ENCODE data around the gene NUAK2. TPM values are rescaled to one million over a fixed set of nuclear protein-coding genes. Genes with fewer than 3 reads are reported as not detected.

Gene NUAK2
- total RNA-seq, 2 experiments from 2014 or later: 5.3 to 9.1 TPM

DNA sequence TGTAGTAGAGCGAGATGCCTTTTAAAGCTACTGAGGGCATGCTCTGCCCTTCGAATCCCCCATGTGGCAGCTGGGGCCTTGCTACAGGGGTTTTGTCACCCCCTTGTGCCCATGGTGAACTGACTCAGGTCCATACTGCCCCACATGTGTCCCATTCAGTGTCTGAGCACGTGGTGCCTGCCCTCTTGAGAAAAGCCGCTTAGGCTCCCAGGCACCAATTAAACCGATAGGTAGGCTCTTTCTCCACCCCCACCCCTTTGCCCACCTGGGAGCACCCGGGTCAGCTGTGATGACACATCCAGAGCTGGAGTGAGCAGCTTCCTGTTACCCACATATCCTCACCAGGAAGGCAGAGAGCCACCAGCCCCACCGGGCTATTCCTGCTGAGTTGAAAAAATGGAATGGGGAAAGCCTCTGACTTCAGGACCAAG is 63.3 kb downstream of the NUAK2 start:
- Histone ChIP-seq H3K4me3 (ENCODE audit: low read depth, low read length, poor library complexity, severe bottlenecking) (no peak overlapping the region), H4K20me1 (ENCODE audit: insufficient read depth, low read length) (no peaks in the 10 kb centered on the region), H3K9me2 (ENCODE audit: insufficient read depth, low read length) (no peaks in the 10 kb centered on the region), H3K27ac (ENCODE audit: low read depth, low read length, poor library complexity, severe bottlenecking) (no peak overlapping the region), H3K79me2 (ENCODE audit: insufficient read depth, low read depth, low read length) (no peaks in the 10 kb centered on the region), H3K4me1 (ENCODE audit: insufficient read depth, low read length, poor library complexity, severe bottlenecking) (peaks cover 45% of the 10 kb centered on the region), H3K36me3 (ENCODE audit: insufficient read depth, low read length) (no peaks in the 10 kb centered on the region), H2AFZ (ENCODE audit: low read length) (no peak overlapping the region), H3K9me3 (ENCODE audit: low read length) (no peaks in the 10 kb centered on the region), H3K4me2 (ENCODE audit: low read length) (0 out of 2 replicates have a peak overlapping the region, but pooled peaks have one; percentile 5)
- BruUV-seq (replicated peaks): no TSS peak
- ChIA-PET POLR2A (interaction anchor here (0.6 to 1.4 kb wide), 2 partner anchors 12 to 48 kb away, joined by 3 to 4 read pairs; no protein-coding TSS in a partner anchor), CTCF (ENCODE audit: unreplicated experiment) (interaction anchor here (0.6 to 8.0 kb wide), 3 partner anchors 12 to 39 kb away, joined by 4 to 48 read pairs (median 6); partner anchors contain the start of gene TMCC2)
- DNase-seq (ENCODE audit: low spot score): peak; percentile 31
- intact Hi-C loops (cut with micrococcal nuclease; ENCODE audit: unreplicated experiment): loop anchor here (5.0 to 10.0 kb wide), 2 partner anchors 136 to 193 kb away; partner anchors contain the start of gene RBBP5
- no peak for TF ChIP-seq EZH2phosphoT487 (IDR thresholded peaks at IDR 0.05; ENCODE audit: borderline replicate concordance, low read depth, low read length)
- TF ChIP-seq, protein P1, sequence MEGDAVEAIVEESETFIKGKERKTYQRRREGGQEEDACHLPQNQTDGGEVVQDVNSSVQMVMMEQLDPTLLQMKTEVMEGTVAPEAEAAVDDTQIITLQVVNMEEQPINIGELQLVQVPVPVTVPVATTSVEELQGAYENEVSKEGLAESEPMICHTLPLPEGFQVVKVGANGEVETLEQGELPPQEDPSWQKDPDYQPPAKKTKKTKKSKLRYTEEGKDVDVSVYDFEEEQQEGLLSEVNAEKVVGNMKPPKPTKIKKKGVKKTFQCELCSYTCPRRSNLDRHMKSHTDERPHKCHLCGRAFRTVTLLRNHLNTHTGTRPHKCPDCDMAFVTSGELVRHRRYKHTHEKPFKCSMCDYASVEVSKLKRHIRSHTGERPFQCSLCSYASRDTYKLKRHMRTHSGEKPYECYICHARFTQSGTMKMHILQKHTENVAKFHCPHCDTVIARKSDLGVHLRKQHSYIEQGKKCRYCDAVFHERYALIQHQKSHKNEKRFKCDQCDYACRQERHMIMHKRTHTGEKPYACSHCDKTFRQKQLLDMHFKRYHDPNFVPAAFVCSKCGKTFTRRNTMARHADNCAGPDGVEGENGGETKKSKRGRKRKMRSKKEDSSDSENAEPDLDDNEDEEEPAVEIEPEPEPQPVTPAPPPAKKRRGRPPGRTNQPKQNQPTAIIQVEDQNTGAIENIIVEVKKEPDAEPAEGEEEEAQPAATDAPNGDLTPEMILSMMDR (conservative IDR thresholded peaks at IDR 0.05; ENCODE audit: low read length): 0 out of 2 replicates have a peak, but pooled peaks have one; percentile 26

DNA sequence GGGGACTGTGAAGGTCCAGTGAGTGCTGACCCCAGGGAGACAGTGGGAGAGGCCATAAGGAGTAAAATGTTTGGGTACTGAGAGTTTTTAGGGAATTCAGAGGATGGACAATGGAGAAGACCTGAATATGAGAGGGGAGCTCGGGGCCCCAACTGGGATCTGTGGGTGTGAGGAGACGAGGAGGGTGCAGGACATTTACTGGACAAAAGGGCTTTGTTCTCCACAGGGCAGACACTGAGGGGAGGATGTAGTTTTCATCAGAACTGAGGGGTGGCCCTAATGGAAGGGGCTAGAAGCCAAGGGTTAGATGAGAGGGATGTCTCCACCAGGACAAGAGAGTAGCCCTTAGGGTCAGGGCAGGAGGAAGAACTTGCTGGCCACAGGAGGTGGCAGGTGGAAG is 63.8 kb downstream of the NUAK2 start:
- Histone ChIP-seq H3K4me3 (ENCODE audit: low read depth, low read length, poor library complexity, severe bottlenecking) (no peak overlapping the region), H3K9me2 (ENCODE audit: insufficient read depth, low read length) (no peaks in the 10 kb centered on the region), H4K20me1 (ENCODE audit: insufficient read depth, low read length) (no peaks in the 10 kb centered on the region), H3K27ac (ENCODE audit: low read depth, low read length, poor library complexity, severe bottlenecking) (no peak overlapping the region), H3K4me1 (ENCODE audit: insufficient read depth, low read length, poor library complexity, severe bottlenecking) (peaks cover 45% of the 10 kb centered on the region), H3K9me3 (ENCODE audit: low read length) (no peaks in the 10 kb centered on the region), H3K79me2 (ENCODE audit: insufficient read depth, low read depth, low read length) (no peaks in the 10 kb centered on the region), H2AFZ (ENCODE audit: low read length) (no peak overlapping the region), H3K4me2 (ENCODE audit: low read length) (no peak overlapping the region), H3K36me3 (ENCODE audit: insufficient read depth, low read length) (no peaks in the 10 kb centered on the region)
- TF ChIP-seq, protein P1 (conservative IDR thresholded peaks at IDR 0.05; ENCODE audit: low read length): no peak
- TF ChIP-seq EZH2phosphoT487 (IDR thresholded peaks at IDR 0.05; ENCODE audit: borderline replicate concordance, low read depth, low read length): no peak
- DNase-seq (ENCODE audit: low spot score): no peak
- CTCF ChIA-PET (ENCODE audit: unreplicated experiment): interaction anchor here (1.4 to 8.0 kb wide), 2 partner anchors 13 to 29 kb away, joined by 4 to 48 read pairs; partner anchors contain the start of gene TMCC2
- POLR2A ChIA-PET: interaction anchor here (0.6 to 1.4 kb wide), 2 partner anchors 13 to 48 kb away, joined by 3 to 4 read pairs; no protein-coding TSS in a partner anchor
- no TSS peak for BruUV-seq (replicated peaks)
- intact Hi-C loops (cut with micrococcal nuclease; ENCODE audit: unreplicated experiment): loop anchor here (5.0 to 10.0 kb wide), 2 partner anchors 135 to 193 kb away; partner anchors contain the start of gene RBBP5

Measured in OCI-LY7 (cell line).